KOPT-K1 (cell line): ENCODE results near the gene CDK9.
"Not testable (repeated sequence)": the region's sequence is repeated elsewhere in the genome, so short reads cannot be mapped to it uniquely, and the experiment has no call there.

Experiments
- H3K27ac ChIP-seq: fragments of 200-600 bp; sonication (generic); 2 replicates; pipeline ENCODE4 v1.5.1; 2016; ENCODE audit warnings: antibody characterized with exemption, mild to moderate bottlenecking, low read depth, low read length; ENCODE audit not compliant: poor library complexity, severe bottlenecking
- H3K36me3 ChIP-seq: fragments of 200-600 bp; sonication (generic); 2 replicates; pipeline ENCODE4 v1.5.1; 2017; ENCODE audit warnings: antibody characterized with exemption, mild to moderate bottlenecking, low read length, moderate library complexity; ENCODE audit not compliant: insufficient read depth
- H3K9me3 ChIP-seq: fragments of 200-600 bp; sonication (generic); 2 replicates; pipeline ENCODE4 v1.5.1; 2017; ENCODE audit warnings: antibody characterized with exemption, low read length, mild to moderate bottlenecking; ENCODE audit not compliant: insufficient read depth, poor library complexity, severe bottlenecking

The CDK9 gene

GRCh38 chr9:127755061-127756060, 30.5 kb upstream of the CDK9 start:
- H3K27ac ChIP-seq, result no peak overlapping the region
- H3K36me3 ChIP-seq, result peaks cover 49% of the 10 kb centered on the region
- H3K9me3 ChIP-seq, result no peaks in the 10 kb centered on the region

GRCh38 chr9:127756233-127756632, 29.6 kb upstream of the CDK9 start:
- H3K36me3 ChIP-seq, result peaks cover 44% of the 10 kb centered on the region
- H3K27ac ChIP-seq, result no peak overlapping the region
- no peaks in the 10 kb centered on the region for H3K9me3 ChIP-seq

- not testable (repeated sequence) for H3K9me3 ChIP-seq, H3K27ac ChIP-seq
- H3K36me3 ChIP-seq, result peaks cover 44% of the 10 kb centered on the region; the same call in 1 of the 2 replicates
Measured at GRCh38 chr9:127756776-127757175, 29.1 kb upstream of the CDK9 start.

GRCh38 chr9:127758843-127759242, 27.0 kb upstream of the CDK9 start:
- H3K36me3 ChIP-seq, result peaks cover 51% of the 10 kb centered on the region; the same call in 1 of the 2 replicates
- H3K27ac ChIP-seq, result no peak overlapping the region

GRCh38 chr9:127761061-127761460, 24.8 kb upstream of the CDK9 start:
- no peaks in the 10 kb centered on the region for H3K9me3 ChIP-seq
- H3K27ac ChIP-seq, result no peak overlapping the region
- peaks cover 63% of the 10 kb centered on the region for H3K36me3 ChIP-seq

More at GRCh38 chr9:127758843-127759242, 27.0 kb upstream of the CDK9 start:
- no peaks in the 10 kb centered on the region for H3K9me3 ChIP-seq

- Histone ChIP-seq H3K27ac (no peak overlapping the region), H3K9me3 (no peaks in the 10 kb centered on the region), H3K36me3 (peaks cover 65% of the 10 kb centered on the region)
Measured at GRCh38 chr9:127761491-127761956, 24.3 kb upstream of the CDK9 start.

- peaks cover 71% of the 10 kb centered on the region for H3K36me3 ChIP-seq
- no peak overlapping the region for H3K27ac ChIP-seq
- no peaks in the 10 kb centered on the region for H3K9me3 ChIP-seq
Measured at GRCh38 chr9:127762111-127762676, 23.6 kb upstream of the CDK9 start.

- Histone ChIP-seq H3K9me3 (no peaks in the 10 kb centered on the region), H3K27ac (no peak overlapping the region), H3K36me3 (peaks cover 71% of the 10 kb centered on the region)
Measured at GRCh38 chr9:127763918-127764384, 21.9 kb upstream of the CDK9 start.

GRCh38 chr9:127765418-127765817, 20.4 kb upstream of the CDK9 start:
- Histone ChIP-seq H3K9me3 (no peaks in the 10 kb centered on the region), H3K27ac (no peak overlapping the region), H3K36me3 (peaks cover 63% of the 10 kb centered on the region)

GRCh38 chr9:127767410-127767809, 18.4 kb upstream of the CDK9 start:
- Histone ChIP-seq H3K9me3 (no peaks in the 10 kb centered on the region), H3K27ac (peak overlapping the region; percentile 63), H3K36me3 (peaks cover 55% of the 10 kb centered on the region)

- H3K9me3 ChIP-seq, result no peaks in the 10 kb centered on the region
- H3K36me3 ChIP-seq, result peaks cover 55% of the 10 kb centered on the region
- H3K27ac ChIP-seq, result peak overlapping the region; percentile 63
Measured at GRCh38 chr9:127767909-127768331, 17.9 kb upstream of the CDK9 start.

GRCh38 chr9:127768698-127769097, 17.1 kb upstream of the CDK9 start:
- Histone ChIP-seq H3K36me3 (peaks cover 59% of the 10 kb centered on the region), H3K27ac (peak overlapping the region; percentile 63), H3K9me3 (no peaks in the 10 kb centered on the region)

- Histone ChIP-seq H3K36me3 (peaks cover 63% of the 10 kb centered on the region), H3K9me3 (no peaks in the 10 kb centered on the region), H3K27ac (peak overlapping the region; percentile 63)
Measured at GRCh38 chr9:127769101-127769500, 16.7 kb upstream of the CDK9 start.

GRCh38 chr9:127769929-127770582, 15.8 kb upstream of the CDK9 start:
- peak overlapping the region; percentile 55 for H3K27ac ChIP-seq
- peaks cover 61% of the 10 kb centered on the region for H3K36me3 ChIP-seq
- no peaks in the 10 kb centered on the region for H3K9me3 ChIP-seq

GRCh38 chr9:127770583-127770904, 15.3 kb upstream of the CDK9 start:
- Histone ChIP-seq H3K9me3 (no peaks in the 10 kb centered on the region), H3K27ac (peak overlapping the region; percentile 55), H3K36me3 (peaks cover 57% of the 10 kb centered on the region)
